B cell (primary cell): ENCODE results near the gene NKX1-1. TPM values are rescaled to one million over a fixed set of nuclear protein-coding genes. Genes with fewer than 3 reads are reported as not detected.

ENCODE experiments used
- ATAC-seq: fragments of 200-7000 bp; cut with Tn5 transposase; one replicate; pipeline ENCODE4 v1.10.0; 2021; ENCODE audit warnings: low read depth, mild to moderate bottlenecking, moderate number of reproducible peaks, moderate library complexity
- CTCF ChIA-PET: fragments of 350-600 bp; sonication (Branson Sonifier 250); formaldehyde crosslinking; loops from one replicate; lab custom pipeline; 2021; ENCODE audit warnings: antibody characterized with exemption, inconsistent platforms; lab: Charles Lee
- POLR2A ChIA-PET: fragments of 350-600 bp; sonication (Branson Sonifier 250); formaldehyde crosslinking; loops from one replicate; lab custom pipeline; 2021; ENCODE audit warnings: antibody characterized with exemption; lab: Charles Lee
- DNase-seq: peaks from one replicate; pipeline ENCODE4 v3.0.0; 2013
- H2AFZ ChIP-seq: 2 replicates; pipeline ENCODE4 v1.6.1; 2012; ENCODE audit warnings: mild to moderate bottlenecking, low read depth, low read length; ENCODE audit not compliant: insufficient read depth, poor library complexity, severe bottlenecking
- H3K27ac ChIP-seq, 2 donors: 1 replicate in 1 of 2; 2 replicates in 1 of 2; pipeline ENCODE4 v1.5.1; 2012 to 2013; ENCODE audit warnings: low read length in 2 of 2, mild to moderate bottlenecking in 2 of 2, moderate library complexity in 1 of 2
- H3K27me3 ChIP-seq, 4 experiments: fragments of 200-600 bp in 1 of 4; sonication (generic) in 1 of 4; replicated peaks in 1 of 4; 1 replicate in 2 of 4; 2 replicates in 2 of 4; pipeline versions ENCODE4 v1.6.1 to v1.7.0; 2013 to 2016; ENCODE audit warnings: low read length in 3 of 4, mild to moderate bottlenecking in 2 of 4, mixed read lengths in 1 of 4, moderate library complexity in 1 of 4; ENCODE audit not compliant: insufficient read depth in 4 of 4, control insufficient read depth in 3 of 4; ENCODE audit errors: control extremely low read depth in 1 of 4
- H3K36me3 ChIP-seq, 2 experiments: replicated peaks in 1 of 2; 1 replicate in 1 of 2; 2 replicates in 1 of 2; pipeline versions ENCODE4 v1.6.1 to v1.7.1; 2013; ENCODE audit warnings: low read length in 1 of 2; ENCODE audit not compliant: insufficient read depth in 2 of 2, control insufficient read depth in 1 of 2; ENCODE audit errors: control extremely low read depth in 1 of 2, extremely low read depth in 1 of 2
- H3K4me1 ChIP-seq, 2 donors: fragments of 200-600 bp in 1 of 2; sonication (generic) in 1 of 2; 1 replicate in 1 of 2; 2 replicates in 1 of 2; pipeline versions ENCODE4 v1.5.1 to v1.6.1; 2013 to 2017; ENCODE audit warnings: low read length in 2 of 2; ENCODE audit not compliant: control insufficient read depth in 2 of 2, insufficient read depth in 2 of 2
- H3K4me2 ChIP-seq: replicated peaks from 2 replicates; pipeline ENCODE3; 2012; ENCODE audit warnings: mild to moderate bottlenecking, low read depth, low read length; ENCODE audit not compliant: poor library complexity, severe bottlenecking
- H3K4me3 ChIP-seq, 5 experiments: fragments of 200-600 bp in 1 of 5; sonication (generic) in 1 of 5; 1 replicate in 3 of 5; 2 replicates in 2 of 5; pipeline versions ENCODE4 v1.5.1 to v1.7.0; 2011 to 2016; ENCODE audit warnings: low read length in 4 of 5, mild to moderate bottlenecking in 4 of 5, low read depth in 2 of 5, control low read depth in 1 of 5, moderate library complexity in 1 of 5; ENCODE audit not compliant: insufficient read depth in 1 of 5; ENCODE audit errors: control extremely low read depth in 1 of 5, extremely low read depth in 1 of 5
- H3K79me2 ChIP-seq: fragments of 200-600 bp; sonication (generic); one replicate; pipeline ENCODE4 v1.6.0; 2016; ENCODE audit warnings: low read length; ENCODE audit not compliant: control insufficient read depth, insufficient read depth
- H3K9ac ChIP-seq: fragments of 200-600 bp; sonication (generic); 2 replicates; pipeline ENCODE4 v1.6.1; 2017; ENCODE audit warnings: mild to moderate bottlenecking, low read length, moderate library complexity
- H3K9me3 ChIP-seq, 3 donors: one replicate each; pipeline versions ENCODE4 v1.6.1 to v1.7.1; 2013; ENCODE audit warnings: low read length in 2 of 3; ENCODE audit not compliant: control insufficient read depth in 2 of 3, insufficient read depth in 1 of 3; ENCODE audit errors: control extremely low read depth in 1 of 3
- H4K20me1 ChIP-seq: 2 replicates; pipeline ENCODE4 v1.6.0; 2012; ENCODE audit warnings: mild to moderate bottlenecking, low read length; ENCODE audit not compliant: insufficient read depth, control insufficient read depth, poor library complexity, severe bottlenecking
- H3K27ac Mint-ChIP-seq: one replicate; pipeline ENCODE4 v1.8.0; 2021; ENCODE audit warnings: mixed read lengths
- H3K27me3 Mint-ChIP-seq: one replicate; pipeline ENCODE4 v1.8.0; 2021; ENCODE audit warnings: mixed read lengths
- H3K4me1 Mint-ChIP-seq: one replicate; pipeline ENCODE4 v1.8.0; 2021; ENCODE audit warnings: mixed read lengths
- H3K4me3 Mint-ChIP-seq: one replicate; pipeline ENCODE4 v1.8.0; 2021; ENCODE audit warnings: mixed read lengths
- H3K9me3 Mint-ChIP-seq: one replicate; pipeline ENCODE4 v1.8.0; 2022; ENCODE audit warnings: mixed read lengths; ENCODE audit not compliant: insufficient read depth
- EZH2 ChIP-seq: IDR thresholded peaks from 2 replicates; pipeline ENCODE4 v1.6.1; 2012; ENCODE audit warnings: borderline replicate concordance, low read depth, mild to moderate bottlenecking, moderate library complexity, low read length; ENCODE audit not compliant: insufficient read depth, poor library complexity, severe bottlenecking
- WGBS: methylation state at CpG from one replicate; pipeline ENCODE4 v1.1.5; 2013; ENCODE audit warnings: missing lambda C conversion rate; ENCODE audit not compliant: insufficient coverage; 5-methylcytosine and 5-hydroxymethylcytosine counted together
- intact Hi-C: fragments of 100-400 bp; cut with micrococcal nuclease; formaldehyde crosslinking; loops from one replicate; pipeline ENCODE4 v1.10.0; 2022
- polyA plus RNA-seq: library from polyadenylated mRNA; depleted of rRNA; stranded (reverse); fragments of >200 nt; gene quantifications from 2 replicates; pipeline ENCODE4 v1.2.3, GENCODE V29; 2012
- total RNA-seq, 2 donors: library from RNA; stranded (reverse); fragments of 120-200 nt in 1 of 2; gene quantifications; 1 replicate in 1 of 2; 2 replicates in 1 of 2; pipeline versions ENCODE4 v1.2.3 to v1.2.4, GENCODE V29; 2013 to 2022
- TF ChIP-seq, protein P1 (sequence below): fragments of 200-600 bp; IDR thresholded peaks from one replicate; pipeline ENCODE4 v1.8.0; 2022; ENCODE audit warnings: antibody characterized with exemption, mild to moderate bottlenecking

The NKX1-1 gene
- total and polyA plus RNA-seq, 2 donors (not counting 1 experiment from before 2014, with no cell fraction given), result not detected

GRCh38 chr4:1427010-1427409, 20.8 kb upstream of the NKX1-1 start:
- H3K27ac Mint-ChIP-seq, result no peak overlapping the region
- Histone ChIP-seq H3K27ac (no peak overlapping the region), H2AFZ (no peak overlapping the region), H3K4me1 (no peaks in the 10 kb centered on the region), H3K9ac (no peak overlapping the region), H3K27me3 (peaks cover 0 to 4% (median 0%) of the 10 kb centered on the region in 4 experiments), H3K4me2 (no peak overlapping the region), H3K36me3 (no peaks in the 10 kb centered on the region), H4K20me1 (no peaks in the 10 kb centered on the region), H3K9me3 (no peaks in the 10 kb centered on the region), H3K4me3 (no peak overlapping the region), H3K79me2 (no peaks in the 10 kb centered on the region)
- no peak for ATAC-seq
- no peak for TF ChIP-seq EZH2
- TF ChIP-seq, protein P1, sequence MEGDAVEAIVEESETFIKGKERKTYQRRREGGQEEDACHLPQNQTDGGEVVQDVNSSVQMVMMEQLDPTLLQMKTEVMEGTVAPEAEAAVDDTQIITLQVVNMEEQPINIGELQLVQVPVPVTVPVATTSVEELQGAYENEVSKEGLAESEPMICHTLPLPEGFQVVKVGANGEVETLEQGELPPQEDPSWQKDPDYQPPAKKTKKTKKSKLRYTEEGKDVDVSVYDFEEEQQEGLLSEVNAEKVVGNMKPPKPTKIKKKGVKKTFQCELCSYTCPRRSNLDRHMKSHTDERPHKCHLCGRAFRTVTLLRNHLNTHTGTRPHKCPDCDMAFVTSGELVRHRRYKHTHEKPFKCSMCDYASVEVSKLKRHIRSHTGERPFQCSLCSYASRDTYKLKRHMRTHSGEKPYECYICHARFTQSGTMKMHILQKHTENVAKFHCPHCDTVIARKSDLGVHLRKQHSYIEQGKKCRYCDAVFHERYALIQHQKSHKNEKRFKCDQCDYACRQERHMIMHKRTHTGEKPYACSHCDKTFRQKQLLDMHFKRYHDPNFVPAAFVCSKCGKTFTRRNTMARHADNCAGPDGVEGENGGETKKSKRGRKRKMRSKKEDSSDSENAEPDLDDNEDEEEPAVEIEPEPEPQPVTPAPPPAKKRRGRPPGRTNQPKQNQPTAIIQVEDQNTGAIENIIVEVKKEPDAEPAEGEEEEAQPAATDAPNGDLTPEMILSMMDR, result no peak
- POLR2A ChIA-PET, result no interaction called here
- H3K4me3 Mint-ChIP-seq, result no peak overlapping the region
- intact Hi-C loops, result no loop called here
- H3K27me3 Mint-ChIP-seq, result peaks cover 22% of the 10 kb centered on the region
- no peaks in the 10 kb centered on the region for H3K9me3 Mint-ChIP-seq
- CTCF ChIA-PET, result no interaction called here
- H3K4me1 Mint-ChIP-seq, result no peaks in the 10 kb centered on the region
- WGBS, result no CpG with 5 or more reads among the region's 5 CpGs
- no peak for DNase-seq

- no peaks in the 10 kb centered on the region for H3K36me3 ChIP-seq
- no peak overlapping the region for H3K4me3 ChIP-seq
- ChIA-PET POLR2A (no interaction called here), CTCF (no interaction called here)
- WGBS, result 67% methylated on average over 1 of the region's 2 CpGs
- H4K20me1 ChIP-seq, result no peaks in the 10 kb centered on the region
- no peak overlapping the region for H3K4me2 ChIP-seq
- no peak overlapping the region for H3K9ac ChIP-seq
- H3K9me3 ChIP-seq, result peaks cover 0 to 3% (median 0%) of the 10 kb centered on the region in 3 donors
- DNase-seq (no peak), ATAC-seq (no peak)
- H3K4me1 ChIP-seq, result no peaks in the 10 kb centered on the region
- H3K27me3 Mint-ChIP-seq, result peaks cover 33% of the 10 kb centered on the region
- H3K4me1 Mint-ChIP-seq, result no peaks in the 10 kb centered on the region
- H3K4me3 Mint-ChIP-seq, result no peak overlapping the region
- H3K79me2 ChIP-seq, result no peaks in the 10 kb centered on the region
- H3K9me3 Mint-ChIP-seq, result no peaks in the 10 kb centered on the region
- H3K27ac Mint-ChIP-seq, result no peak overlapping the region
- intact Hi-C loops, result no loop called here
- H3K27ac ChIP-seq, result no peak overlapping the region
- H2AFZ ChIP-seq, result no peak overlapping the region
- TF ChIP-seq, protein P1, result no peak
- TF ChIP-seq EZH2, result no peak
- H3K27me3 ChIP-seq, result peaks cover 0 to 5% (median 2%) of the 10 kb centered on the region in 4 experiments
Observed at GRCh38 chr4:1421657-1422056, 15.4 kb upstream of the NKX1-1 start.
